Measurements from ENCODE around the gene B3GALT6.
A peak's percentile ranks its signal among the peaks of the same experiment; 100 is the strongest.

Gene B3GALT6

GRCh38 chr1:1226566-1227362, 5.3 kb upstream of the B3GALT6 start:
- intact Hi-C loops (cut with DNase I): no loop called here
- DNase-seq: no peak

DNA sequence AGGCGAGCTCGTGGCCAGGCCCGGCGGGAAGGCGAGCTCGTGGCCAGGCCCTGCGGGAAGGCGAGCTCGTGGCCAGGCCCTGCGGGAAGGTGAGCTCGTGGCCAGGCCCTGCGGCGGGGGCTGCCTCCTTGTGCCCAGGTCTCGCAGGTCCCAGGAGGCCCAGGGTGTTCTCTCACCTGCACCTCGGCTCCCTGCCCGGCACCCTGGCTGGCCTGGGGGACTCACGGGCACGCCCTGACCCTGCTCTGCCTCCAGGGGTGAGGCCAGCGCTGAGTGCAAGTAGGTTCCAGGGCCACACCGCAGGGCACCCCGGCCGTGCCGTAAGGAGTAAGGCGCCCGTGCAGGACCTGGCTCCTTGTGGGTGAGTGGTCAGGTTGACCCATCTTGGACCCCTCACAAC, 4.7 kb upstream of the B3GALT6 start:
- intact Hi-C loops (cut with DNase I): no loop called here
- DNase-seq: no peak

DNA sequence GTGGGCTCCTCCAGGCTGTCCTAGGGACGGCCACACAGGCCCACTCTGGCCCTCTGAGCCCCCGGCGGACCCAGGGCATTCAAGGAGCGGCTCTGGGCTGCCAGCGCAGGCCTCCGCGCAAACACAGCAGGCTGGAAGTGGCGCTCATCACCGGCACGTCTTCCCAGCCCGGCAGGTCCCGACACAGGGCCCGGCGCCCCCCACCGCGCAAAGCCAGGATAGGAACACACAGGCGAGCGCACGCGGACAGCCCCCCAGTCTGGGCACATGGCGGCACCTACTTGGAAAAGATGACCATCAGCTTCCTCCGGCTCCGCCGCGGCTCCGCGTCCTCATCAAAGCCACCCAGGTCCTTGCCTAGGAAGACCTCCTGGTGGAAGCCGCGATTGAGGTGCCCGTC, 3.9 kb upstream of the B3GALT6 start:
- intact Hi-C loops (cut with DNase I): no loop called here

GRCh38 chr1:1228596-1229321, 3.3 kb upstream of the B3GALT6 start:
- intact Hi-C loops (cut with DNase I): no loop called here

More for the DNA sequence above, 3.9 kb upstream of the B3GALT6 start:
- DNase-seq: no peak

DNA sequence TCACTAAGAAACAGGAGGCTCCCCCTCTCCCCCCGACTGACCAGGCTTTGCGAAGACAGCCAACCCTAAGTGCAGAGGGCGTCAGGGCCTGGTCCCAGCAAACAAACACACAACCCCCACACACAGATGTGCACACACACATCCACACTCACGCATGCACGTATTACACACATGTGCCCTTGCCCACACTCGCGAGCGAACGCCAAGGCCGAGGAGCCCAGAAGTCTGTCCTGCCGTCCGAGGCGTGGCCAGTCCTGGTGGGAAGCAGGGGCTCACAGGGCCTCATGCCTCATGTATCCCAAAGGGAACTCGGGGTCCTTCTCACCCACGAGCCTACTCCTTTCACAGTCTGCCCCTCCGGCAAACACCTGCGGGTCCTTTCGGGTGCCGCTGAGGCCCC, 2.3 kb upstream of the B3GALT6 start:
- no peak for DNase-seq
- intact Hi-C loops (cut with DNase I): loop anchor here (5.0 kb wide), 2 partner anchors 43 to 112 kb away; partner anchors contain the start of genes C1orf159 and UBE2J2

More at GRCh38 chr1:1228596-1229321, 3.3 kb upstream of the B3GALT6 start:
- no peak for DNase-seq

DNA sequence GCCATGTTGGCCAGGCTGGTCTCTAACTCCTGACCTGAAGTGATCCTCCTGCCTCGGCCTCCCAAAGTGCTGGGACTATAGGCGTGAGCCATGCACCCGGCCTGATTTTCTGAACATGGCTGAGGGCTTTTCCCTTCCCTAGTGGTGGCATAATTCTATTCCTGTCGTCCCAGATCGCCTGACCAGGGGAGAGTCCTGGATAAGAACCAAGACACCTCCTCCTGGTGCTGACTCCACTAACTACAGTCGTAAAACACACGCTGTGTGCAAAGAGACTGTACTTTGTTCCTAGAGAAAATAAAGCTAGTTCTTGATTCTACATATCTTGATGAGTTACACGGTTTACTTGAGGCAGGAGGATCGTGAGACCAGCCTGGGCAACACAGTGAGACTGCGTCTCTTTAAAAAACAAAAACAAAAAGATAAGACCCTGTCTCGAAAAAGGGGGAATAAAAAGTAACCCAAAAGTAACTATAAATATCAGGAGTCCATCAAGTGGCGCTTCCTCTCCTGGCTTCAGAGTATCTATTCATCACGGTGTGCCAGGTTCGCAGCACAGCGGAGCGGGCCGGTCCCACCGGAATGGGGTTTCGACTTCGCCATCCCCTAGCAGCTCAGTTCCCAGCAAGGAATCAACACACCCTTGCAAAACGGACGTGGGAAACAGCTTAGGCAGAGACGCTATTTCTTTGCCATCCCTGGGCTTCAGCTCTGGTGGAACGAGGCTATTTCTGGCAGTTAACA, 1.2 kb upstream of the B3GALT6 start:
- intact Hi-C loops (cut with DNase I): loop anchor here (5.0 kb wide), 2 partner anchors 41 to 114 kb away; partner anchors contain the start of genes C1orf159 and UBE2J2
- peak in 2 of 42 donors; percentile 8 to 15 for DNase-seq

DNA sequence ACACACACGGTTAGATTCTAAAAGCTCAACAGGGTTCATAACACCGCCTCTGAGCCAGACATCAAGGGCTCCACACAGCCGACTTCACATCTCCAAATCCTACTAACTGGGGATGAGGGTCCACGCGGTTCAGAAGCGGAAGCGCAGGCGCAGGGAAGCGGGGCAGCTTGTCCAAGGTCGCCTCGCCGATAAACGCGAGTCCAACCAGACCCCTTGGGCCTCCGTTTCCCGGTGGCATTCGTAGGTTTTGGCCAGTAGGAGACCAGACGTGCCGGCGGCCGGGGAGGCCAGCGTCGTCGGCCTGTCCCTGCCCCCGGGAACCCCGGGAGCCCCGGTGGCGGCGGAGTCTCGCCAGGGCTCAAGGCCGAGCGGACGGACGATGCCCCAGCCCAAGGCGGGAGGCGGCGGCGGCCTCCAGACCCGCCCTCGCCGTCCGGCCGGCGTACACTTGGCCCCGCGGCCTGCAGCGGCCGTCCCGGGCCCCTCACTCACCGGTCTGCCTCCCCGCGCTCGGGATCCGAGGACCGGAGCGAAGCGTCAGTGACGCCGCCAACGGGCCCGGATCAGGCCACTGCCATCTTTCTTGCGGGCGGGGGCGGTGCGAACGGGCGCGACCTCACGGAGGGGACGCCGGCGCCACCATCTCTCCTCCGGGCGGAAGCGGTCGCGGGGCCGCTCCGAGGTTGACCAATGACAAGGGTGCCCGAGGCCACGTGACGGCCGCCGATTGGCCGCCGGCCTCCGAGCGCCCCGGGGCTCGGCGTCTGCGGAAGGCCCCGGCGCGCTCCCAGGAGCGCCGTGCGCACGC, 433 bp upstream of the B3GALT6 start, which contains the start of gene SDF4:
TSS of gene SDF4 (minus strand) at position 602 of the 808 bp plus-strand sequence. CDS start 3,229 bp downstream, outside the sequence.
- DNase-seq: peak; percentile 88 to 99 (median 97)
- intact Hi-C loops (cut with DNase I): loop anchor here (5.0 kb wide), 2 partner anchors 41 to 114 kb away; partner anchors contain the start of genes C1orf159 and UBE2J2

DNA sequence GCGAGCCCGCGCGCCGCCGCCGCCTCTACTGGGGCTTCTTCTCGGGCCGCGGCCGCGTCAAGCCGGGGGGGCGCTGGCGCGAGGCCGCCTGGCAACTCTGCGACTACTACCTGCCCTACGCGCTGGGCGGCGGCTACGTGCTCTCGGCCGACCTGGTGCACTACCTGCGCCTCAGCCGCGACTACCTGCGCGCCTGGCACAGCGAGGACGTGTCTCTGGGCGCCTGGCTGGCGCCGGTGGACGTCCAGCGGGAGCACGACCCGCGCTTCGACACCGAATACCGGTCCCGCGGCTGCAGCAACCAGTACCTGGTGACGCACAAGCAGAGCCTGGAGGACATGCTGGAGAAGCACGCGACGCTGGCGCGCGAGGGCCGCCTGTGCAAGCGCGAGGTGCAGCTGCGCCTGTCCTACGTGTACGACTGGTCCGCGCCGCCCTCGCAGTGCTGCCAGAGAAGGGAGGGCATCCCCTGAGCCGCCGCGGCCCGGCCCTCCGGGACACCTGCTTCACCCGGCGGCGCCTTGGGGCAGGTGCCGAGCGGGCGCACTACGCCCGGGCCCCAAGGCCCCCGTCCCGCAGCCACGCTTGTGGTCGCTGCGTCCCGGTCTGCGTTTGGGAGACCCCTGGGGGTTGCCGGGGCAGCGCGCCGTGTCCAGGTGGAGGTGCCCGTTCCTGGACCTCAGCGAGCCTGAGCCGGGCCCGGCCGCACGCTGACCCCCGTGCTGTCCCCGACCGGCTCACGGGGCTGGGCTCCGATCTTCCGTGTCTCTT, 944 bp downstream of the B3GALT6 start:
- intact Hi-C loops (cut with DNase I): loop anchor here (5.0 kb wide), 2 partner anchors 39 to 116 kb away; partner anchors contain the start of genes C1orf159 and UBE2J2
- DNase-seq: peak in 1 of 42 donors; percentile 35

- no peak for DNase-seq
- intact Hi-C loops (cut with DNase I): loop anchor here (5.0 kb wide), 2 partner anchors 39 to 116 kb away; partner anchors contain the start of genes C1orf159 and UBE2J2
These were observed 1.5 kb downstream of the B3GALT6 start for GRCh38 chr1:1233567-1233892.

DNA sequence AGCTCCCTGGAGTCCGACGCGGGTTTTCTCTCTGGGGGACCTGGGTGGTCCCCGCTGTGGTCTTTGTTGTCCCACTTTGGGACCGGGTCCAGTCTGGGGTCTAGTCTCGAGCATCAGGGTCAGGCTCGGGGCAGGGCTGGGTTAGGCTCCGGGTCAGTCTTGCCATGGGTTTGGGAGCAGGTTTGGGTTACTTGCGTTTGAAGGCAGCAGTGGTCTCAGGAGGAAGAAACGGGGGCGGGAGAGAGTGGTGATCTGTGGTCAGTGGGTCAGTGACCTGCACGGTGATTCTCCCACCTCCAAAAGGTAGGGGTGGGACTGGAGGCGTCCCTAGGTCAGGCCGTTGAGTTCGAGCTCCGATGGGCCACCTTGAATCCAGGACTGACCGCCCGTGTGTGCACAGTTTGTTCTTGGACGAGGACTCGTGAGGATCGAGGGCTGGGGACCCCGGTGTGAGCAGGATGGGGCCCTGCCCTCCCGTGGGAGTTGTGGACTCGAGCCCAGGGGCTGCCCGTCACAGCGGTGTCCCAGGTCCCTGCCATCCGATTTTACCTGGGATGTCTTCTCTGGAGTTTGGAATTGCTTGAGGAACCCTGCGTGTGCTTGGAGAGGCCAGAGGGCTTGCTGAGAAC, 2.3 kb downstream of the B3GALT6 start:
- DNase-seq: no peak
- intact Hi-C loops (cut with DNase I): loop anchor here (5.0 kb wide), 2 partner anchors 38 to 117 kb away; partner anchors contain the start of genes C1orf159 and UBE2J2

DNA sequence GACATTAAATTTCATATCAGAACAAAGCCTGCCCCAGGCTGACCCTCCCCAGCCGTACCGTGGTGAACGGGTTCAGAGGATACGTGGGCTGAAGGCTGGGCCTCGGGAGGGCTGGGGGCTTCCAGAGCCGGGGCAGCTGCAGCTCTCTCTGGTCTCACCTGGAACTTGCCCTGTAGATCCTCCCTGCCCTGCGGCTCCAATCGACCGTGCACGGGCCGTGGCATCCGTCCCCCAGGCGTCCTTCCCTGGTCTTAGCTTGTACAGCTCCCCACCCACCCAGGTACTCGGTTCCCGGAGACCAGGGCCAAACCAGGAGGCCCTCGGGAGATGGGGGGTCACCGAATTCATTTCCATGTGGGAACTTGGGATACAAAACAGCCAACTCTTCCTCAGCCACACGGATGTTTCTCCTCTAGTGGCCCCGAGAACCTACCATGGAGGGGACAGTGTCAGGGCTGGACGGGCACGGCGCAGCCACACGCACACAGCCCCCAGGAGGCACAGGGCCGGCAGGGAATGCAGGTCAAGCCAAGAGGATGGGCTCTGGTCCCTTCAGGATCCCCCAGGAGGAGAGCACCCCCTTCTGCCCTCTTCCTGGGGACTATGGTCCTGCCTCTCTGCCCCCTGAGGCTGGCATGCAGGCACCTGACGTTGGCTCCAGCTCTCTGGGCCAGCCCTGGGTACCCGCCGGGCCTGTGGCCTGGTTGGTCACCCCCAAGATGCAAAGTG, 3.1 kb downstream of the B3GALT6 start:
- no peak for DNase-seq
- intact Hi-C loops (cut with DNase I): no loop called here

GRCh38 chr1:1236176-1236763, 4.2 kb downstream of the B3GALT6 start:
- intact Hi-C loops (cut with DNase I): no loop called here
- DNase-seq: no peak

- no peak for DNase-seq
- intact Hi-C loops (cut with DNase I): no loop called here
These were observed 5.2 kb downstream of the B3GALT6 start for GRCh38 chr1:1236945-1237873.

- DNase-seq: no peak
- intact Hi-C loops (cut with DNase I): no loop called here
These were observed 6.1 kb downstream of the B3GALT6 start for GRCh38 chr1:1237874-1238701.
